Measurements from ENCODE around the gene USP17L22.
"Not testable (repeated sequence)": the region's sequence is repeated elsewhere in the genome, so short reads cannot be mapped to it uniquely, and the experiment has no call there.

USP17L22 gene, protein sequence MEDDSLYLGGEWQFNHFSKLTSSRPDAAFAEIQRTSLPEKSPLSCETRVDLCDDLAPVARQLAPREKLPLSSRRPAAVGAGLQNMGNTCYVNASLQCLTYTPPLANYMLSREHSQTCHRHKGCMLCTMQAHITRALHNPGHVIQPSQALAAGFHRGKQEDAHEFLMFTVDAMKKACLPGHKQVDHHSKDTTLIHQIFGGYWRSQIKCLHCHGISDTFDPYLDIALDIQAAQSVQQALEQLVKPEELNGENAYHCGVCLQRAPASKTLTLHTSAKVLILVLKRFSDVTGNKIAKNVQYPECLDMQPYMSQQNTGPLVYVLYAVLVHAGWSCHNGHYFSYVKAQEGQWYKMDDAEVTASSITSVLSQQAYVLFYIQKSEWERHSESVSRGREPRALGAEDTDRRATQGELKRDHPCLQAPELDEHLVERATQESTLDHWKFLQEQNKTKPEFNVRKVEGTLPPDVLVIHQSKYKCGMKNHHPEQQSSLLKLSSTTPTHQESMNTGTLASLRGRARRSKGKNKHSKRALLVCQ
- 0 reads per million in 2 donors for total RNA-seq

DNA sequence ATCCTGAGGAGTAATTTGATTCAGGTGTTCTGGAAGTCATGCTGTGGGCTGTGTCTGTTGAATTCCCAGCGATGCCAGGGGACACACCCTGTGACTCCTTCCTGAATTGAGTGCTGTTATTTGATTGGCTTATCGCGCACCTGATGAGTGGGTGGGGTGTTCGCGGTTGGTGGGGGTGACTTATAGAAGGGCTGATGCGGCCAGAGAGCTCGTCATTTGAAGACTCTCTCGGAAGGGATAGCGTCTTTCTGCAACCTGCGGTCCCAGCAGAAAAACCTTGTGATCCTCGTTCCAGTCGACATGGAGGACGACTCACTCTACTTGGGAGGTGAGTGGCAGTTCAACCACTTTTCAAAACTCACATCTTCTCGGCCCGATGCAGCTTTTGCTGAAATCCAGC lies at the start of gene USP17L22:
Gene USP17L22, plus strand, starts transcription at position 301 of the 400 bp plus-strand sequence. Its CDS starts 0 bp downstream, at position 301.
- DNase-seq: not testable (repeated sequence)

DNA sequence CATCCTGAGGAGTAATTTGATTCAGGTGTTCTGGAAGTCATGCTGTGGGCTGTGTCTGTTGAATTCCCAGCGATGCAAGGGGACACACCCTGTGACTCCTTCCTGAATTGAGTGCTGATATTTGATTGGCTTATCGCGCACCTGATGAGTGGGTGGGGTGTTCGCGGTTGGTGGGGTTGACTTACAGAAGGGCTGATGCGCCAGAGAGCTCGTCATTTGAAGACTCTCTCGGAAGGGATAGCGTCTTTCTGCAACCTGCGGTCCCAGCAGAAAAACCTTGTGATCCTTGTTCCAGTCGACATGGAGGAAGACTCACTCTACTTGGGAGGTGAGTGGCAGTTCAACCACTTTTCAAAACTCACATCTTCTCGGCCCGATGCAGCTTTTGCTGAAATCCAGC lies 47.6 kb upstream of the USP17L22 start, which contains the start of gene USP17L12:
Gene USP17L12, plus strand, starts transcription at position 301 of the 400 bp plus-strand sequence. Its CDS starts 0 bp downstream, at position 301.
- not testable (repeated sequence) for DNase-seq

DNA sequence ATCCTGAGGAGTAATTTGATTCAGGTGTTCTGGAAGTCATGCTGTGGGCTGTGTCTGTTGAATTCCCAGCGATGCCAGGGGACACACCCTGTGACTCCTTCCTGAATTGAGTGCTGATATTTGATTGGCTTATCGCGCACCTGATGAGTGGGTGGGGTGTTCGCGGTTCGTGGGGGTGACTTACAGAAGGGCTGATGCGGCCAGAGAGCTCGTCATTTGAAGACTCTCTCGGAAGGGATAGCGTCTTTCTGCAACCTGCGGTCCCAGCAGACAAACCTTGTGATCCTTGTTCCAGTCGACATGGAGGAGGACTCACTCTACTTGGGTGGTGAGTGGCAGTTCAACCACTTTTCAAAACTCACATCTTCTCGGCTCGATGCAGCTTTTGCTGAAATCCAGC lies 42.8 kb upstream of the USP17L22 start, which contains the start of gene USP17L13:
Gene USP17L13, plus strand, starts transcription at position 301 of the 400 bp plus-strand sequence. Its CDS starts 0 bp downstream, at position 301.
- not testable (repeated sequence) for DNase-seq

DNA sequence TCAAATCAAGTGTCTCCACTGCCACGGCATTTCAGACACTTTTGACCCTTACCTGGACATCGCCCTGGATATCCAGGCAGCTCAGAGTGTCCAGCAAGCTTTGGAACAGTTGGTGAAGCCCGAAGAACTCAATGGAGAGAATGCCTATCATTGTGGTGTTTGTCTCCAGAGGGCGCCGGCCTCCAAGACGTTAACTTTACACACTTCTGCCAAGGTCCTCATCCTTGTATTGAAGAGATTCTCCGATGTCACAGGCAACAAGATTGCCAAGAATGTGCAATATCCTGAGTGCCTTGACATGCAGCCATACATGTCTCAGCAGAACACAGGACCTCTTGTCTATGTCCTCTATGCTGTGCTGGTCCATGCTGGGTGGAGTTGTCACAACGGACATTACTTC lies 37.2 kb upstream of the USP17L22 start:
- not testable (repeated sequence) for DNase-seq

DNA sequence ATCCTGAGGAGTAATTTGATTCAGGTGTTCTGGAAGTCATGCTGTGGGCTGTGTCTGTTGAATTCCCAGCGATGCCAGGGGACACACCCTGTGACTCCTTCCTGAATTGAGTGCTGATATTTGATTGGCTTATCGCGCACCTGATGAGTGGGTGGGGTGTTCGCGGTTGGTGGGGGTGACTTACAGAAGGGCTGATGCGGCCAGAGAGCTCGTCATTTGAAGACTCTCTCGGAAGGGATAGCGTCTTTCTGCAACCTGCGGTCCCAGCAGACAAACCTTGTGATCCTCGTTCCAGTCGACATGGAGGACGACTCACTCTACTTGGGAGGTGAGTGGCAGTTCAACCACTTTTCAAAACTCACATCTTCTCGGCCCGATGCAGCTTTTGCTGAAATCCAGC lies 33.3 kb upstream of the USP17L22 start, which contains the start of gene USP17L15:
Gene USP17L15, plus strand, starts transcription at position 301 of the 400 bp plus-strand sequence. Its CDS starts 0 bp downstream, at position 301.
- not testable (repeated sequence) for DNase-seq

DNA sequence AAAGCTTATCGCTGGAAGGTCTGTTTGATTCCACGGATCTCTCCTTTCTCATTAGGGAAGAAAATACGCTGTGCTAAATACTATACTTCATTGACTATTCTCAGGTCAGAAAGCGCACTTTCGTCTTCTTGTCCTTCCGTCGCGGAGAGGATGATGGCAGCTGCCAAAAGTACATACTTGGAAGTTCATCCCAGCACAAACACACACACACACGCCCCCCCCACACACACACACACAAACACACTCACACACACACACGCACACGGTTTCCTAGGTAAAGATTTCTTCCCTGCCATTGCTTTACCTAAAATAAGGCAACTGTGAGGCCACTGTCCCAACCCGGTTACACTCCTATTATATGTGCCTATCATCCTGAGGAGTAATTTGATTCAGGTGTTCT lies 29.0 kb upstream of the USP17L22 start:
- not testable (repeated sequence) for DNase-seq

DNA sequence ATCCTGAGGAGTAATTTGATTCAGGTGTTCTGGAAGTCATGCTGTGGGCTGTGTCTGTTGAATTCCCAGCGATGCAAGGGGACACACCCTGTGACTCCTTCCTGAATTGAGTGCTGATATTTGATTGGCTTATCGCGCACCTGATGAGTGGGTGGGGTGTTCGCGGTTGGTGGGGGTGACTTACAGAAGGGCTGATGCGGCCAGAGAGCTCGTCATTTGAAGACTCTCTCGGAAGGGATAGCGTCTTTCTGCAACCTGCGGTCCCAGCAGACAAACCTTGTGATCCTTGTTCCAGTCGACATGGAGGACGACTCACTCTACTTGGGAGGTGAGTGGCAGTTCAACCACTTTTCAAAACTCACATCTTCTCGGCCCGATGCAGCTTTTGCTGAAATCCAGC lies 23.8 kb upstream of the USP17L22 start, which contains the start of gene USP17L17:
Gene USP17L17, plus strand, starts transcription at position 301 of the 400 bp plus-strand sequence. Its CDS starts 0 bp downstream, at position 301.
- not testable (repeated sequence) for DNase-seq

DNA sequence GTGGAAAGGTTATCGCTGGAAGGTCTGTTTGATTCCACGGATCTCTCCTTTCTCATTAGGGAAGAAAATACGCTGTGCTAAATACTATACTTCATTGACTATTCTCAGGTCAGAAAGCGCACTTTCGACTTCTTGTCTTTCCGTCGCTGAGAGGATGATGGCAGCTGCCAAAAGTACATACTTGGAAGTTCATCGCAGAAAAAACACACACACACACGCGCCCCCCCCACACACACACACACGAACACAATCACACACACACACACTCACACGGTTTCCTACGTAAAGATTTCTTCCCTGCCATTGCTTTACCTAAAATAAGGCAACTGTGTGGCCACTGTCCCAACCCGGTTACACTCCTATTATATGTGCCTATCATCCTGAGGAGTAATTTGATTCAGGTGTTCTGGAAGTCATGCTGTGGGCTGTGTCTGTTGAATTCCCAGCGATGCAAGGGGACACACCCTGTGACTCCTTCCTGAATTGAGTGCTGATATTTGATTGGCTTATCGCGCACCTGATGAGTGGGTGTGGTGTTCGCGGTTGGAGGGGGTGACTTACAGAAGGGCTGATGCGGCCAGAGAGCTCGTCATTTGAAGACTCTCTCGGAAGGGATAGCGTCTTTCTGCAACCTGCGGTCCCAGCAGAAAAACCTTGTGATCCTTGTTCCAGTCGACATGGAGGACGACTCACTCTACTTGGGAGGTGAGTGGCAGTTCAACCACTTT lies 19.3 kb upstream of the USP17L22 start, which contains the start of gene USP17L18:
Gene USP17L18, plus strand, starts transcription at position 678 of the 728 bp plus-strand sequence. Its CDS starts 0 bp downstream, at position 678.
- DNase-seq: not testable (repeated sequence)

DNA sequence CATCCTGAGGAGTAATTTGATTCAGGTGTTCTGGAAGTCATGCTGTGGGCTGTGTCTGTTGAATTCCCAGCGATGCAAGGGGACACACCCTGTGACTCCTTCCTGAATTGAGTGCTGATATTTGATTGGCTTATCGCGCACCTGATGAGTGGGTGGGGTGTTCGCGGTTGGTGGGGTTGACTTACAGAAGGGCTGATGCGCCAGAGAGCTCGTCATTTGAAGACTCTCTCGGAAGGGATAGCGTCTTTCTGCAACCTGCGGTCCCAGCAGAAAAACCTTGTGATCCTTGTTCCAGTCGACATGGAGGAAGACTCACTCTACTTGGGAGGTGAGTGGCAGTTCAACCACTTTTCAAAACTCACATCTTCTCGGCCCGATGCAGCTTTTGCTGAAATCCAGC lies 14.3 kb upstream of the USP17L22 start, which contains the start of gene USP17L19:
Gene USP17L19, plus strand, starts transcription at position 301 of the 400 bp plus-strand sequence. Its CDS starts 0 bp downstream, at position 301.
- DNase-seq: not testable (repeated sequence)

DNA sequence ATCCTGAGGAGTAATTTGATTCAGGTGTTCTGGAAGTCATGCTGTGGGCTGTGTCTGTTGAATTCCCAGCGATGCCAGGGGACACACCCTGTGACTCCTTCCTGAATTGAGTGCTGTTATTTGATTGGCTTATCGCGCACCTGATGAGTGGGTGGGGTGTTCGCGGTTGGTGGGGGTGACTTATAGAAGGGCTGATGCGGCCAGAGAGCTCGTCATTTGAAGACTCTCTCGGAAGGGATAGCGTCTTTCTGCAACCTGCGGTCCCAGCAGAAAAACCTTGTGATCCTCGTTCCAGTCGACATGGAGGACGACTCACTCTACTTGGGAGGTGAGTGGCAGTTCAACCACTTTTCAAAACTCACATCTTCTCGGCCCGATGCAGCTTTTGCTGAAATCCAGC lies 9.6 kb upstream of the USP17L22 start, which contains the start of gene USP17L20:
Gene USP17L20, plus strand, starts transcription at position 301 of the 400 bp plus-strand sequence. Its CDS starts 0 bp downstream, at position 301.
- DNase-seq: not testable (repeated sequence)

DNA sequence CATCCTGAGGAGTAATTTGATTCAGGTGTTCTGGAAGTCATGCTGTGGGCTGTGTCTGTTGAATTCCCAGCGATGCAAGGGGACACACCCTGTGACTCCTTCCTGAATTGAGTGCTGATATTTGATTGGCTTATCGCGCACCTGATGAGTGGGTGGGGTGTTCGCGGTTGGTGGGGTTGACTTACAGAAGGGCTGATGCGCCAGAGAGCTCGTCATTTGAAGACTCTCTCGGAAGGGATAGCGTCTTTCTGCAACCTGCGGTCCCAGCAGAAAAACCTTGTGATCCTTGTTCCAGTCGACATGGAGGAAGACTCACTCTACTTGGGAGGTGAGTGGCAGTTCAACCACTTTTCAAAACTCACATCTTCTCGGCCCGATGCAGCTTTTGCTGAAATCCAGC lies 4.8 kb upstream of the USP17L22 start, which contains the start of gene USP17L21:
Gene USP17L21, plus strand, starts transcription at position 301 of the 400 bp plus-strand sequence. Its CDS starts 0 bp downstream, at position 301.
- DNase-seq: not testable (repeated sequence)

DNA sequence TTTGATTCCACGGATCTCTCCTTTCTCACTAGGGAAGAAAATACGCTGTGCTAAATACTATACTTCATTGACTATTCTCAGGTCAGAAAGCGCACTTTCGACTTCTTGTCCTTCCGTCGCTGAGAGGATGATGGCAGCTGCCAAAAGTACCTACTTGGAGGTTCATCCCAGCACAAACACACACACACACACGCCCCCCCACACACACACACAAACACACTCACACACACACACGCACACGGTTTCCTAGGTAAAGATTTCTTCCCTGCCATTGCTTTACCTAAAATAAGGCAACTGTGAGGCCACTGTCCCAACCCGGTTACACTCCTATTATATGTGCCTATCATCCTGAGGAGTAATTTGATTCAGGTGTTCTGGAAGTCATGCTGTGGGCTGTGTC lies 4.3 kb downstream of the USP17L22 start:
- not testable (repeated sequence) for DNase-seq

Data from activated gamma-delta T cell (primary cell).